ENCODE measurements around the gene HIKESHI.

The HIKESHI gene

DNA sequence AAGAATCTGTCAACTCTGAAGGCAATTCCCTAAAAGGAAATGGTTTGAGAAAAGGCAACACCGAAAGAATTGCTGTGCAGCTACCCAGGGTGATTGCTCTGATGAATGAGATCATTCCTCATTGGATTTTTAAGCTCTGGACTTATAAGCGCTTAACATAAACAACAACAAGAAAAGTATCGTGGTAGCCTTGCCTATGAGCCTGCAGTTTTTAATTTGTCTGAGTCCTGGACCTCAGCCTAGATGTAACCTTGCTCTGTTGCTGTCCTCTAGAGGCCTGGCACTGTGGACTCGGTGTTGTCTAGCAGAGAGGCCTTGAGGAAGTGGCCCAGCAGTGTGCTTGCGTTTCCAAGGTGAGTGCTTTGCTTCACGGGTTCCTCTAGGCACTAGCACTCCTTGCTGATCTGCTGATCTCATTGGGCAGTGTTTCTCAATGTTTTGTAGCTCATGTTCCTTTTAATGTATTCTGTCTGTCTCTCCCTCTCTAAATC lies 93.1 kb downstream of the HIKESHI start:
- TF ChIP-seq, protein P1, sequence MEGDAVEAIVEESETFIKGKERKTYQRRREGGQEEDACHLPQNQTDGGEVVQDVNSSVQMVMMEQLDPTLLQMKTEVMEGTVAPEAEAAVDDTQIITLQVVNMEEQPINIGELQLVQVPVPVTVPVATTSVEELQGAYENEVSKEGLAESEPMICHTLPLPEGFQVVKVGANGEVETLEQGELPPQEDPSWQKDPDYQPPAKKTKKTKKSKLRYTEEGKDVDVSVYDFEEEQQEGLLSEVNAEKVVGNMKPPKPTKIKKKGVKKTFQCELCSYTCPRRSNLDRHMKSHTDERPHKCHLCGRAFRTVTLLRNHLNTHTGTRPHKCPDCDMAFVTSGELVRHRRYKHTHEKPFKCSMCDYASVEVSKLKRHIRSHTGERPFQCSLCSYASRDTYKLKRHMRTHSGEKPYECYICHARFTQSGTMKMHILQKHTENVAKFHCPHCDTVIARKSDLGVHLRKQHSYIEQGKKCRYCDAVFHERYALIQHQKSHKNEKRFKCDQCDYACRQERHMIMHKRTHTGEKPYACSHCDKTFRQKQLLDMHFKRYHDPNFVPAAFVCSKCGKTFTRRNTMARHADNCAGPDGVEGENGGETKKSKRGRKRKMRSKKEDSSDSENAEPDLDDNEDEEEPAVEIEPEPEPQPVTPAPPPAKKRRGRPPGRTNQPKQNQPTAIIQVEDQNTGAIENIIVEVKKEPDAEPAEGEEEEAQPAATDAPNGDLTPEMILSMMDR (conservative IDR thresholded peaks at IDR 0.05): no peak
- no peak overlapping the region for H3K27ac ChIP-seq

All from VCaP (cell line).